H9 (cell line): ENCODE data around the gene HNRNPLL. TPM values are rescaled to one million over a fixed set of nuclear protein-coding genes. Genes with fewer than 3 reads are reported as not detected.

ENCODE experiments used
- DNase-seq: peaks from one replicate; pipeline ENCODE4 v3.0.0-alpha.2; 2017
- H2AFZ ChIP-seq: one replicate; pipeline ENCODE4 v1.6.1; 2013; ENCODE audit warnings: mild to moderate bottlenecking, low read length, control low read depth, moderate library complexity
- H2AK5ac ChIP-seq: 2 replicates; pipeline ENCODE4 v1.6.1; 2013; ENCODE audit warnings: low read length, control low read depth, mixed read lengths; ENCODE audit not compliant: insufficient read length
- H2BK120ac ChIP-seq: one replicate; pipeline ENCODE4 v1.6.1; 2013; ENCODE audit warnings: low read depth, mild to moderate bottlenecking, low read length, control low read depth, inconsistent platforms; ENCODE audit not compliant: poor library complexity, severe bottlenecking
- H2BK12ac ChIP-seq: 2 replicates; pipeline ENCODE4 v1.6.1; 2013; ENCODE audit warnings: low read length, control low read depth, mixed read lengths, low read depth; ENCODE audit not compliant: insufficient read length
- H2BK15ac ChIP-seq: 2 replicates; pipeline ENCODE4 v1.6.1; 2013; ENCODE audit warnings: low read depth, low read length, control low read depth
- H2BK20ac ChIP-seq: one replicate; pipeline ENCODE4 v1.6.1; 2013; ENCODE audit warnings: low read depth, mild to moderate bottlenecking, low read length, control low read depth, inconsistent platforms; ENCODE audit not compliant: poor library complexity, severe bottlenecking
- H2BK5ac ChIP-seq: 2 replicates; pipeline ENCODE4 v1.6.1; 2013; ENCODE audit warnings: low read length, control low read depth, mixed read lengths; ENCODE audit not compliant: insufficient read length
- H3K14ac ChIP-seq: 2 replicates; pipeline ENCODE4 v1.6.1; 2013; ENCODE audit warnings: low read length, control low read depth; ENCODE audit not compliant: insufficient read depth
- H3K18ac ChIP-seq: 2 replicates; pipeline ENCODE4 v1.6.1; 2013; ENCODE audit warnings: low read depth, mild to moderate bottlenecking, mixed read lengths, low read length, control low read depth; ENCODE audit not compliant: insufficient read length
- H3K23ac ChIP-seq: 2 replicates; pipeline ENCODE4 v1.6.1; 2013; ENCODE audit warnings: low read length, control low read depth, mixed read lengths, low read depth; ENCODE audit not compliant: insufficient read length
- H3K23me2 ChIP-seq: 2 replicates; pipeline ENCODE4 v1.6.1; 2013; ENCODE audit warnings: low read depth, mild to moderate bottlenecking, mixed read lengths, low read length, control low read depth; ENCODE audit not compliant: insufficient read length, poor library complexity, severe bottlenecking
- H3K27ac ChIP-seq: 2 replicates; pipeline ENCODE4 v1.5.1; 2013; ENCODE audit warnings: low read length, control low read depth, mixed read lengths, low read depth; ENCODE audit not compliant: insufficient read length
- H3K27me3 ChIP-seq: 2 replicates; pipeline ENCODE4 v1.6.1; 2013; ENCODE audit warnings: low read length, control low read depth, inconsistent platforms; ENCODE audit not compliant: insufficient read depth
- H3K4ac ChIP-seq: 2 replicates; pipeline ENCODE4 v1.6.1; 2013; ENCODE audit warnings: low read depth, mild to moderate bottlenecking, control low read depth, inconsistent platforms, low read length, moderate library complexity
- H3K4me1 ChIP-seq: 2 replicates; pipeline ENCODE4 v1.6.1; 2013; ENCODE audit warnings: low read length, control low read depth, inconsistent platforms; ENCODE audit not compliant: insufficient read depth
- H3K4me2 ChIP-seq: 2 replicates; pipeline ENCODE4 v1.6.1; 2013; ENCODE audit warnings: low read length, control low read depth, mixed read lengths; ENCODE audit not compliant: insufficient read length, insufficient read depth
- H3K56ac ChIP-seq: 2 replicates; pipeline ENCODE4 v1.6.1; 2013; ENCODE audit warnings: low read depth, mild to moderate bottlenecking, mixed read lengths, low read length, control low read depth; ENCODE audit not compliant: insufficient read length
- H3K79me1 ChIP-seq: 2 replicates; pipeline ENCODE4 v1.6.1; 2013; ENCODE audit warnings: low read depth, mild to moderate bottlenecking, moderate library complexity, low read length, control low read depth, inconsistent platforms; ENCODE audit not compliant: insufficient read depth, poor library complexity, severe bottlenecking
- H3K79me2 ChIP-seq: 2 replicates; pipeline ENCODE4 v1.6.1; 2013; ENCODE audit warnings: low read length, control low read depth, inconsistent platforms; ENCODE audit not compliant: insufficient read depth
- H3K9ac ChIP-seq: 2 replicates; pipeline ENCODE4 v1.6.1; 2013; ENCODE audit warnings: low read length, control low read depth, mixed read lengths; ENCODE audit not compliant: insufficient read length; ENCODE audit errors: extremely low read depth
- H3K9me3 ChIP-seq: one replicate; pipeline ENCODE4 v1.6.1; 2013; ENCODE audit warnings: low read depth, low read length, inconsistent platforms; ENCODE audit not compliant: control insufficient read depth
- H3T11ph ChIP-seq: one replicate; pipeline ENCODE4 v1.6.1; 2013; ENCODE audit warnings: mild to moderate bottlenecking, low read length, control low read depth, inconsistent platforms
- H4K20me1 ChIP-seq: one replicate; pipeline ENCODE4 v1.6.1; 2013; ENCODE audit not compliant: control insufficient read depth, insufficient read length, insufficient read depth
- H4K5ac ChIP-seq: 2 replicates; pipeline ENCODE4 v1.6.1; 2013; ENCODE audit warnings: low read depth, mild to moderate bottlenecking, mixed read lengths, low read length, control low read depth; ENCODE audit not compliant: insufficient read length
- H4K8ac ChIP-seq: replicated peaks from 2 replicates; pipeline ENCODE4 v1.6.1; 2013; ENCODE audit warnings: low read length, control low read depth, mixed read lengths, low read depth; ENCODE audit not compliant: insufficient read length
- H4K91ac ChIP-seq: 2 replicates; pipeline ENCODE4 v1.6.1; 2013; ENCODE audit warnings: low read depth, mild to moderate bottlenecking, moderate library complexity, mixed read lengths, low read length, control low read depth; ENCODE audit not compliant: insufficient read length
- H3K27ac Mint-ChIP-seq, 3 experiments: 2 replicates in 2 of 3; 3 replicates in 1 of 3; pipeline ENCODE4 v1.8.0; 2020 to 2021; ENCODE audit warnings: mixed read lengths in 3 of 3, mild to moderate bottlenecking in 1 of 3, moderate library complexity in 1 of 3
- H3K27me3 Mint-ChIP-seq: 2 replicates; pipeline ENCODE4 v1.8.0; 2021; ENCODE audit warnings: low read depth, mild to moderate bottlenecking, moderate library complexity, mixed read lengths
- H3K36me3 Mint-ChIP-seq, 3 experiments: 2 replicates in 2 of 3; 3 replicates in 1 of 3; pipeline ENCODE4 v1.8.0; 2020 to 2021; ENCODE audit warnings: low read depth in 3 of 3, mixed read lengths in 3 of 3; ENCODE audit not compliant: insufficient read depth in 1 of 3
- H3K4me1 Mint-ChIP-seq, 2 experiments: 2 replicates each; pipeline ENCODE4 v1.8.0; 2020; ENCODE audit warnings: mixed read lengths in 2 of 2
- H3K4me3 Mint-ChIP-seq, 2 experiments: 2 replicates in 1 of 2; 3 replicates in 1 of 2; pipeline ENCODE4 v1.8.0; 2020 to 2021; ENCODE audit warnings: mild to moderate bottlenecking in 2 of 2, mixed read lengths in 2 of 2, moderate library complexity in 1 of 2
- H3K9me3 Mint-ChIP-seq, 2 experiments: 2 replicates in 1 of 2; 3 replicates in 1 of 2; pipeline ENCODE4 v1.8.0; 2020; ENCODE audit warnings: mild to moderate bottlenecking in 2 of 2, mixed read lengths in 2 of 2, moderate library complexity in 1 of 2
- CTCF ChIP-seq: fragments of 200-600 bp; sonication (generic); conservative IDR thresholded peaks from 3 replicates; pipeline ENCODE4 v1.8.0; 2021; ENCODE audit warnings: antibody characterized with exemption, mild to moderate bottlenecking
- WGBS: extraction: QIAGEN DNeasy Blood & Tissue Kit; methylation state at CpG from one replicate; pipeline ENCODE4 v1.1.7; 2013; ENCODE audit warnings: missing lambda C conversion rate, low lambda C conversion rate, mixed read lengths; ENCODE audit not compliant: insufficient read length; ENCODE audit errors: extremely low coverage; 5-methylcytosine and 5-hydroxymethylcytosine counted together
- total RNA-seq: library from RNA; stranded (reverse); gene quantifications from 2 replicates; pipeline ENCODE4 v1.2.1, GENCODE V29; 2021

Gene HNRNPLL
- total RNA-seq, 1 experiment from 2014 or later: 52.3 TPM

- H3K79me2 ChIP-seq: no peaks in the 10 kb centered on the region
- H3K23ac ChIP-seq: no peak overlapping the region
- H3K79me1 ChIP-seq: no peaks in the 10 kb centered on the region
- H3K9me3 ChIP-seq: no peaks in the 10 kb centered on the region
- peak; percentile 64 for TF ChIP-seq CTCF
- H3T11ph ChIP-seq: no peak overlapping the region
- Mint-ChIP-seq H3K36me3 (no peaks in the 10 kb centered on the region), H3K4me3 (no peak overlapping the region), H3K27ac (no peak overlapping the region), H3K27me3 (no peaks in the 10 kb centered on the region; the same call in 1 of the 2 replicates), H3K4me1 (peaks cover 22 to 26% of the 10 kb centered on the region in 2 experiments), H3K9me3 (no peaks in the 10 kb centered on the region)
- peaks cover 9% of the 10 kb centered on the region; the same call in 1 of the 2 replicates for H3K4me1 ChIP-seq
- no peak overlapping the region for H3K27ac ChIP-seq
- no peak overlapping the region for H2BK15ac ChIP-seq
- no peak overlapping the region for H3K4me2 ChIP-seq
- H3K9ac ChIP-seq: no peak overlapping the region
- H4K8ac ChIP-seq: no peak overlapping the region
- no peak overlapping the region for H3K4ac ChIP-seq
- no peaks in the 10 kb centered on the region for H4K20me1 ChIP-seq
- H4K91ac ChIP-seq: no peak overlapping the region
- WGBS: no CpG with 5 or more reads among the region's 11 CpGs
- no peak overlapping the region for H2BK120ac ChIP-seq
- H2BK5ac ChIP-seq: no peak overlapping the region
- no peak overlapping the region for H3K14ac ChIP-seq
- no peak overlapping the region for H3K18ac ChIP-seq
- no peaks in the 10 kb centered on the region for H3K27me3 ChIP-seq
- H2BK12ac ChIP-seq: no peak overlapping the region
- H2AK5ac ChIP-seq: no peak overlapping the region
- no peak overlapping the region for H2BK20ac ChIP-seq
- DNase-seq: peak; percentile 65
- no peak overlapping the region for H4K5ac ChIP-seq
- H2AFZ ChIP-seq: no peak overlapping the region
- no peaks in the 10 kb centered on the region for H3K23me2 ChIP-seq
- no peak overlapping the region for H3K56ac ChIP-seq
Observed at GRCh38 chr2:38523728-38524437, 78.8 kb downstream of the HNRNPLL start.
